Measurements from ENCODE around the gene CALR.

DNA sequence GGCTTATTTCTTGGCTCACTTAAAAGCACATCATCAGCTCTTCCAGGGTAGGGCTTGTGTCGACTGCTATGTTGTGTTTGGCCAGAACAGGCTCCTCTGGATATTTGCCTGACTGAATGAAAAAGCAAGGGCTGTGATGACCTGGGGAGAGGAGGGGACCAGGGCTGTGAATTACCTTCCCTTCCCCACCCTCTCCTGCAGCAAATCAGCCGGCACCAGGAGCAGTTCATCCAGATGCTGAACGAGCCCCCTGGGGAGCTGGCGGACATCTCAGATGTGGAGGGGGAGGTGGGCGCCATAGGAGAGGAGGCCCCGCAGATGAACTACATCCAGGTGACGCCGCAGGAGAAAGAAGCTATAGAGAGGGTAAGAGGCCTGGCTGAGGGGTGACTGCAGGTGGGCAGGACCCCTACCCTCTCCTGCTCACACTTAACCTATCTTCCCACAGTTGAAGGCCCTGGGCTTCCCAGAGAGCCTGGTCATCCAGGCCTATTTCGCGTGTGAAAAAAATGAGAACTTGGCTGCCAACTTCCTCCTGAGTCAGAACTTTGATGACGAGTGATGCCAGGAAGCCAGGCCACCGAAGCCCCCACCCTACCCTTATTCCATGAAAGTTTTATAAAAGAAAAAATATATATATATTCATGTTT lies 14.2 kb downstream of the CALR start:
- TF ChIP-seq, protein P1, sequence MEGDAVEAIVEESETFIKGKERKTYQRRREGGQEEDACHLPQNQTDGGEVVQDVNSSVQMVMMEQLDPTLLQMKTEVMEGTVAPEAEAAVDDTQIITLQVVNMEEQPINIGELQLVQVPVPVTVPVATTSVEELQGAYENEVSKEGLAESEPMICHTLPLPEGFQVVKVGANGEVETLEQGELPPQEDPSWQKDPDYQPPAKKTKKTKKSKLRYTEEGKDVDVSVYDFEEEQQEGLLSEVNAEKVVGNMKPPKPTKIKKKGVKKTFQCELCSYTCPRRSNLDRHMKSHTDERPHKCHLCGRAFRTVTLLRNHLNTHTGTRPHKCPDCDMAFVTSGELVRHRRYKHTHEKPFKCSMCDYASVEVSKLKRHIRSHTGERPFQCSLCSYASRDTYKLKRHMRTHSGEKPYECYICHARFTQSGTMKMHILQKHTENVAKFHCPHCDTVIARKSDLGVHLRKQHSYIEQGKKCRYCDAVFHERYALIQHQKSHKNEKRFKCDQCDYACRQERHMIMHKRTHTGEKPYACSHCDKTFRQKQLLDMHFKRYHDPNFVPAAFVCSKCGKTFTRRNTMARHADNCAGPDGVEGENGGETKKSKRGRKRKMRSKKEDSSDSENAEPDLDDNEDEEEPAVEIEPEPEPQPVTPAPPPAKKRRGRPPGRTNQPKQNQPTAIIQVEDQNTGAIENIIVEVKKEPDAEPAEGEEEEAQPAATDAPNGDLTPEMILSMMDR (IDR thresholded peaks at IDR 0.05; ENCODE audit: low read length), result no peak
- TF ChIP-seq EZH2 (optimal IDR thresholded peaks at IDR 0.05; ENCODE audit: low read depth, low read length) (no peak), EZH2phosphoT487 (IDR thresholded peaks at IDR 0.05; ENCODE audit: low read length) (no peak)
